ACHN (cell line): ENCODE measurements around the gene PSMB7.

Source experiments
- DNase-seq: peaks from one replicate; pipeline ENCODE4 v3.0.0-alpha.2; 2015
- in situ Hi-C: cut with HindIII; loops from 2 replicates; pipeline ENCODE4 v1.10.0; 2017; ENCODE audit warnings: low sequenced_read_pairs, low pct_ligation_motif_present, low pct_unique_long_range_greater_than_20kb

PSMB7 gene

DNA sequence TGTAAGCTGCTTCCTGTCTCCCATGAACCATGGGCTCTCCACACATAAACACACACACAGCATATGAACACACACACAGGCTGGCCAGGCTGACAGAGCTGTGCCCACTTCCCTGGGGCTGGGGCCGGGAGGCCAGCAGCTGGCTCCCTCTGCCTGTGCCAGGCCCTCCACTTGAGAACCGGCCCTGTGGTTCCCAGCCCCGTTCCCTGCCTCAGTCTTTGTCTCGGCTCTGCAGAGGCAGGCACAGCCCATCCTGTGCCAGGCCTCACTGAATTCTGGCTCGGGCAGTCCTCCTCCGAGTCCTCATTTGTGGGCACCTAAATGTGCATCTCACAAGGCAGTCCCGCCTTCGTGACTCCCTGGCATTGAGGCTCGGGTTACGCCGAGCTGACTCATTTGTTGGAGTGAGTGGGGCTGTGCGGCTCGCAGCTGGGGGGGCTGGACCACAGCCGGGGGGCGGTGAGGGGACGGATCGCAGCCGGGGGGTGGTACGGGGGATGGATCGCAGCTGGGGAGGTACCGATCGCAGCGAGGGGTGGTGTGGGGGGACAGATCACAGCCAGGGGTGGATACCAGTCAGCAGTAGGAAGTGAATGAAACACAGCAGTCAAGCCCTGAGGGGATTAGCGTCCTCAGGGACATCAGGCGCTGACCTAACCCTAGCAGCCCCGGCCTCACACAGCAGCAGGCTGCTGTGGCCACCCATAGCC lies 72.3 kb downstream of the PSMB7 start:
- in situ Hi-C loops = no loop called here
- peak; percentile 67 for DNase-seq

DNA sequence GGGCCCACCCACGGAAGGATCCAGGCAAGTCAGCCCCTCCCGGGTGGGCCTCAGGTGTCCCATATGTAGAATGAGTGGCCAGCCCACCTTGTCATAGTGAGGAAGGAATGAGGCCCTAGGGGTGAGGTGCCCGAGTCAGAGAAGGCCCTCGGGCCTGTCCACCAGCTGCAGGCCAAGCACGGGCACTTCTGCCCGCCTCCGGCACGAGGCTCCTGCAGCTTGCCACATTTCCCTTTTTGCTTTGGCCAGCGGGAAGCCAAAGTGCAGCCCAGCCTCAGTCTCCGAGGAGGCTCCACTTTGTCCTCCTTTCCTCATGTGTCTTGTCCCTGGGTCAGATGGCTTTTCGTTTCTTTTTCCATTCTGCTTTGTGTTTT lies 72.9 kb downstream of the PSMB7 start:
- no peak for DNase-seq
- in situ Hi-C loops = no loop called here

DNA sequence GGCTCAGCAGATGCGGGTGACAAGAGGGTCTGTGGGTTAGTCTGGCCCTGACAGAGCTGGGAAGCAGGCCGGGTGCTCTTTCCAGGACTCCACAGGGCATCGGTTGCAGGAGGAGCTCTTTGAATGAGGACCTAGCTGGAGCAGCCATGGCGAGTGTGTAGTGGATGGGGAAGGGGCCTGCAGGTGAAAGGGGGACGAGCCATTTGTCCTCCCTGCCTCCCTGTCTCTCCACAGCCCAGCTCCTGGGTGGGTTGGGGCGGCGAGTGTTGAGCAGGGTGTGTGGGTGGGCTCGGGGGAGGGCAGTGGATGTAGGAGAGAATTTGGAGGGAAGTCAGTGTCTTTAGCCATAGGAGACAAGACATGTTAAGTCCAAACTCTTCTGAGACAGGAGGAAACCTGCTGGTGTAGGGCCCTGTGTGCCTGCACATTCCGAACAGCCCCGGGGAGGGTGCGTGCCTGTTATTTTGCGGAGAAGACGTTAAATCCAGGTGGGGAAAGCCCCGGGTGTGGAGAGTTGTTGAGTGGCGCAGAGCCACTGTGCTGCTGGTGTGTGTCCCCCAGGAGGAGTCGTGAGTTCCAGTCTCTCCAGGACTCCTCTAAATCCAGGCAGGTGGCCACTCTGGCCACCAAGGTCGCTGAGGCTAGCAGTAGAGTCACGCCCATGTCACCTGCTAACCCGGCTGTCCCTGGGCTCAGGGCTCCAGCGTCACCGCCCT lies 73.6 kb downstream of the PSMB7 start:
- DNase-seq = no peak
- in situ Hi-C loops = no loop called here

DNA sequence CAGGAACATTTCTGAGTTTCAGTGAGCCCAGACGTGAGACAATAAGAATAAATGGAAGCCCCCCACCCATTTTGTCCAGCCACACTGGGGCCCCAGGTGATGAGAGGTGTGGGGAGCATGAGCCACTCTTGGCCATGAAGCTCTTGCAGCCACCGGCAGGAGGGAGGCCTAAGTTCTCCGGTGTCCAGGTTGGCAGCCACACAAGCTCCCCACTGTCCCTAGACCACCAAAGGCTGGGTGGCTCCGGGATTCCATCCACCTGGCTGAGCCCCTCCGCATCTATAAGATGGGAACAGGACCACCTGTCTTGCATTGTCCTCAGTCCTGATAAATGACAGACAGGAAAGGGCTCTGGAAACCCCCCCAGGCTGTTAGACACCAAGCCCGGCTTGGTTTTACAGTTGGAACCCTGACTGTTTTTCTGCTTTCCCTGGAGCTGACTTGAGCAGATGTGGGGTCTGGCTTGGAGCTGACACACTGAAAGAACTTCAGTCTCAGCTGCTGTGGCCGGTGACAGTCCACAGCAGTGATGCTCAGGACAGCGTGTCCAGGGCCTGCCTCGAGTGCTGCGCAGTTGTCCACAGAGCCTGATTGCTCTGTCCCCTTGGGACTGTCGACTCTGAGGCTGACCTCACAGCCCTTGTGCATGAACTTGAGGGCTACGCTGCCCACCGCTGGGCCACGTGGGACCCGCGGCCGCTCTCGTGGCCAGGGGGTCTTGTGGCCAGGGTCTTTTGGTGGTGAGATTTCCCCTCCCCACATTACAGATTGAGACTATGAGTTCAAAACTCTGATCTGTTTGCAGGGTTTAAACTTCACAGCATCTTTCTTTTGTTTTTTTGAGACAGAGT lies 74.8 kb downstream of the PSMB7 start:
- in situ Hi-C loops = no loop called here

DNA sequence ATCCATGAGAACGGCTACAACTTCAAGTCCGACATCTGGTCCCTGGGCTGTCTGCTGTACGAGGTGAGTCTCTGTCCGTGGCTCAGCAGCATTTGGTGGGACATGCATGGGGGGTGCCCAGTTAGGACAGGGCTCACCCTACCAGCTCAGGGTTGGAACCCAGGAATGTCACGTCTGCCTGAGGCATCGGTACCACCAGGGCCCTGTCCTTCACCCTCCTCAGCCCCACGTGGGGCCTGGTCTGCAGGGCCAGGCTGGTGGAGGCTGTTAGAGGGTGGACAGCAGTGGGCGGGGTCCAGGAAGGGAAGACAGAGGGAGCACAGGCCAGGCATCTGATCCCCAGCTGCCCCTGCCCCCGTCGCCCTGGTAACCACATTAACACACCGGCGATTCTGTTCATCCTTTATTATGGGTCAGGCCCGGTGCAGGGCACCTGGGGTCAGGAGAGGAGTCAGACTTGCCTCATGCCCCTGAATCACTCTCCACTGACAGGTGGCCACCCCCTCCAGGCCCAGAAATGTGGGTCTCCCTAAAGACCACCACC lies 75.6 kb downstream of the PSMB7 start:
- no peak for DNase-seq
- in situ Hi-C loops = no loop called here

More for the DNA sequence above, 74.8 kb downstream of the PSMB7 start:
- no peak for DNase-seq

DNA sequence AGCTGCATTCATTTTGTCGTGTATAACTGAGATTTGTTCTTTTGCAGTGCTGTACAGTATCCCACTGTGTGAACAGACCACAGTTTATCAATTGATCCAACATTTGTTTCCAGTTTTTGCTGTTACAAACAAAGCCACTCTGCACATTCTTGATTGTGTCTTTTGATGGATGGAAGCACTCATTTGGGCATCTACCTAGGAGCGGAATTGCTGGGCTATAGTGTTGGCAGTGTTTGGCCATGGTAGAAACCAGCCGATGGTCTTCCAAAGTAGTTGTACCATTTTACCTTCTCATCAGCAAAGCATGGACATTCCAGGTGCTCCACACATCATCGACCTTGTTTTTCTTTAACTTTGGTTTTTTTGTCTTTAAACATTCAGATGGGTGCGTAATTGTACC lies 77.7 kb downstream of the PSMB7 start:
- in situ Hi-C loops = no loop called here
- no peak for DNase-seq

DNA sequence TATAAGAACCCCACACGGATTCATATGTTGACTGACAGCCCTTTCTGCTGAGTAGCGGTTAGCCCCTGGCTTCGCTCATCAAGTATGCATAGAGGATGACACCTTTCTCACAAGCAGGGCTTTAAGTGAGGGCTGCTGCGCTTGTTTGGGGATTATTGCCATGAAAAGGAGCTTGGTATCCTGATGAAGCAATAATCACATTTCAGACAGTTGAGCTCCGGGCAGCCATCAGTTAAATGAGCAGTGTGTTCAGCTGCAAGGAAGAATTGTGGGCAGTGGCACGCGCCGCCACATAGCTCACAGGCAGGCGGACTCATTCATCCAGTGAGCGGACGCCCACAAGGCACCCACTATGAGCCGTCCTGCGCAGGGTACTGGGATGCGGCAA lies 79.9 kb downstream of the PSMB7 start:
- in situ Hi-C loops = no loop called here

DNA sequence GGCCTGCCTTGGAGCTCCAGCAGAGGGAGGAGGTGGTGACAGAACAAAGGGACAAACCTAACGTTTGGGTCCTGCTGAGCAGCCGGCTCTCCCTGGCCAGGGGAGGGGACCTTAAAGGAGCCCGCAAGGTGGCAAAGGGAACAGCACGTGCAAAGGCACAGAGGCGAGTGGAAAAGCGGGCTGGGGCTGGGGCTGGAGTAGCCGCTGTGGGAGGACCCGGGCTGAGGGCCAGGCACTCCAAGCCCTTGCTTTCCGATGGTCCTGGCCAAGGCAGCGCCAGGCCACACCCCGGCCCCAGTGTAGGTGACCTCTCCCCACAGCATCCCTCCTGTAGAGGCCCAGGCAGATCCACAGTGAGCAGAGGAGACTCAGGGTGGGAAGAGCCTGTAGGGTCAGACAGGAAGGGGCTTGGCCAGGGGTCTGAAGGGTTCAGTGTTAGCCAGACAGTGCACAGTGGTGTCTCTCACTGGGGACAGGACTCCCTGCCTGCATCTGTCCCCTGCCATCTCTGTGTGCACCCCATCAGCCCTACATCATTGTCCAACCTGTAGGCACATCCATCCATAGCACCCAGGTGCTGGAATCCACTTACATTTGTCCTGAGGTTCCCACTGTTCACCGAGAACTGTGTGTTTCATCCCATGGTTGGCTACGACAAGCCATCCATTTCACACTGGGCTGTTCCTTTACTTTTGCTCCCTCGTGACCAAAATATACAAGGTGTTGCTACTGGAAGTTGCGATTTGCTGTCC lies 80.5 kb downstream of the PSMB7 start:
- no peak for DNase-seq
- in situ Hi-C loops = no loop called here

More for the DNA sequence above, 79.9 kb downstream of the PSMB7 start:
- no peak for DNase-seq

DNA sequence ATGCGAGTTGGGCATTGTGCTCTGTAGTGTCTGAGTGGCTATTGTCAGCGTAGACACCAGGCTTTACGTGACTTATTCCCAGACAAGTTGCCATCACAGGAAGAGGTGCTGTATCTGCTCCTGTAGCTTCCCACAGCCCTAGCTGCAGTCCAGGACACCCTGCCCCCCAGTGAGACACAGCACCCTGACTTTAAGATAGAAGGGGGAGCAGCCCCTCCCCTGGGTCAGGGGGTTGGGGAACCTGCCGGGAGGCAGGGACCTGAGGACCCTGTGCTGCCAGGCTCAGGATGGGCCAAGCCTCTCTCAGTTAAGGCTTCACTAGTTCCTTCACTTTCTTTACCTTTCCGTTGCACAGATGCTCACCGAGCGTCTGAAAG lies 82.1 kb downstream of the PSMB7 start:
- no peak for DNase-seq
- in situ Hi-C loops = no loop called here

DNA sequence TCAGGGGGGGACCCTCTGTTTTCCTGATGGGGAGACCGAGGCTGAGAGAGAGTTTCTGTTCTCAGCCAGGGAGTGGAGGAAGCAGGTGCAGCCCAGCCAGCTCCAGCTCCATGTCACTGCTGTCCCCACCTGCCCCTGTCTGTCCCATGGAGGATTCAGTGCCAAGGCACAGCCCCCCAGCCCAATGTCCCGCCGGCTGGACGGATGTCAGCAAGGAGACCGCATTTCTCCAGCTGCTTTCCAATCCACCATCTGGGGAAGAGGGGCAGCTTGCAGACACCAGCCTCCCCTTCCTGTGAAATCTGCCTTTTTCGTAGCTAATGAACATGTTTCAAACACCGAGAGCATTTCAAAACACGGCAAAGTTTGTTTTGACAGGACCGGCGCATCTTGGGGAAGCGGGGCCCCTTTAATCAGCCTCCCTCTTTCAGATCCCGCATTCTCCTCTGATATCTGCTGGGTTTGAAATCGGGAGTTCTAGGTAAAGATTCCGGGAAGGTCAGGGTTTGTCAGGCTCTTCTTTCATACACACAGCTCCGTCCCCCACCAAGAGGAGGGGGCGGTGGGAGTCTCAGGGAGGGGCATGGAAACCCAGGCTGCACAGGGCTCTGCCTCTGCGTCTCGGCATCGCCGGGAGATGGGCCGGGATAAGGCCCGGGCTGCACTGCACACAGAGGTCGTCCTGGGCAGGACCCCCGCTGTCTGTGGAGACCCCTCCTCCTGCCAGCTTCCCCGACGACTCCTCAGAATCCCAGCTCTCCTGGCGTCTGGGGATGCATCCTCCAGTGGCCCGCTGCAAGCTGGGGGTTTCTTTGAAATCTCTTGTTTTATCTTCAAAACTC lies 82.7 kb downstream of the PSMB7 start:
- in situ Hi-C loops = no loop called here

DNA sequence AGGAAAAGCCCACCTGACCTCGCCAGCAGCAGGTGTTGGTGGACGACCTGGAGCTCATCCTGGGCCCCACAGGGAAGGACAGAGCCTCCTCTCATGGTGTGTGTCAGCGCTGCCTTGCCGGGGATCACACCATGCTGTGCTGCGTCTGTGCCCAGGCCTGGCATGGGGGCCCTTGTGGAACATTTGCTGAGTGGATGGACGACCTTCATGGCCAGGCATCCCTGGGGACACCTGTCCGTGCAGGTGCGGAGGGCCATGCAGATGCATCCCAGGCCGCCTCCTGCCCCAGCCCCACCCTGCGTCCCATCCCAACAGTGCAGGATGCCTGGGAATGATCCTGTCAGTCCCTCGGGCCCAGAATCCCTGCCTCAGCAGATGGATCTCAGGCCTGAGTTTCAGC lies 83.7 kb downstream of the PSMB7 start:
- in situ Hi-C loops = no loop called here

More for the DNA sequence above, 82.7 kb downstream of the PSMB7 start:
- no peak for DNase-seq

DNA sequence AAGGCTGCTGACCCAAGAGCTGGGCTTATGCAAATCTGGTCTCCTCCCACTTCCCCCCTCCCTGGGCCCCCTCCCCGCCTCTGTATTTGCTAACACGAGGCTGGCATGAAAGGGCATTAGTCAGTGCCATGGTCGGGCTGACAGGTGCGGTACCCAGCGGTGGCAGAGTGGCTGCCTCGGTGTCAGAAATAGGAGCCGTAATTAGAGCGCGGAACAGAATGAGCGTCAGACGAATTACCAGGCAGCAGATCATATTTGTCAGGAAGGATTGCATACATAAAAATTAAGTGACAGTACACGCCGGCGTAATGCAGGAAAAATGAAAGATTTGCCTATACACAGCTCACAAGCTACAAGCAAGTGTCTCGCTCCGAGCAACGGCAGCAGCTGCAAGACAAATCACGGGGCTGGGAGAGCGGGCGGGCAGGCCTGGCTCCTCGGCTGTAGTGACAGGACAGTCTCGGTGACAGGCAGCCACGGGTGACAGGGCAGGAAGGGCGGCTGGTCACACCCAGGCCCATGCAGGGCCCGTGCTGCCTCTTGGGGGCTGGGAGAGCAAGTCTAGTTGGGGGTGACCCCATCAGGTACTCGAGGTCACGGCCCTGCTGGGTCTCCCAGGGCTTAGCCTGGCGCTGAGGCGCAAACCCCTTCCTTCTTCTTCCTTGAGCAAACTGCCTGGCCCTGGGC lies 85.1 kb downstream of the PSMB7 start:
- in situ Hi-C loops = no loop called here
- no peak for DNase-seq

More for the DNA sequence above, 83.7 kb downstream of the PSMB7 start:
- DNase-seq = no peak

DNA sequence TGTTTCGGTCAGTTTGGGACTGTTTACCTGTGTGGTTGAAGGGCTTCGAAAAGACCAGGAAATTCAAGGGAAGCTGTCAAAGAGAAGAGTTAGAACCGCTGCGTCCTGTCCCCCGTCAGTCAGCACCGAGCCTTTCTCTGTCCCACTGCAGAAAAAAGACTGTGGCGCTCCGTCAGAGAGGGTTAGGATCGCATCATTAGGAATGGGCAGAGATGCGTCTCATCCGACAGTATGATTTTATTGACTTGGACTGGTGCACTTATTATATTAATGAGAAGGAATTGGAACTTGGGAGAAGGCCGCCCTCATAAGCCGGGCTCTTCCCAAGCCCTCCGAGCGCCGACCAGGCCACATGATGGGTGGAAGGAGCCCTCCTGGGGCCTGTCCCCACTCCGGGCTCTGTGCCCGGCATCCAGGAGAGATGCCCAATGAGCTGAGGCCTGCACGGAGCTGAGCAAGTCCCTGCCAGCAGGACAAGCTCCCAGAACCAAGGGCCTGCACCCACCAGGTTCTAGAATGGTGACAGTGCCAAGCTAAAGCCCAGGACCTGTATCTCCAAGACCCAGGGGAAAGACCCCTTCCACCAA lies 85.9 kb downstream of the PSMB7 start:
- no peak for DNase-seq
- in situ Hi-C loops = no loop called here

DNA sequence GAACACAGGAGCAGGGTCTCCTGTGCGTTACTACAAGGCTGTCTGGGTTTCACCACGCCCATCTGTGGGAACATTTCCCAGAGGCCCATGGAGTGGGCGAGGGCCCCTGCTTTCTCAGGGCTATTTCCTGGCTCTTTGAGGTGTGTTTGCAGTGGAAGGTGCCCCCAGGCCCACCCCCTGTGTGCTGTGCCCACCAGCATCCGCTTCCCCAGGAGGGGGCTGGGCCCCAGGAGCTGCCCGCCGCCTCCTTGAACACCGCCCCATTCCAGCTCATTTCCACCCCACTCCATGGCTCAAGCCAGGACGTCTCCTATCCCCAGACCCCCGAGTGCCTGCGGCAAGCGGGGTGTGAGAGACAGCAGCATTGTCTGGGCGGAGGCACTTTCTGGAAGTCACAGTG lies 87.0 kb downstream of the PSMB7 start:
- in situ Hi-C loops = no loop called here
- DNase-seq = no peak

DNA sequence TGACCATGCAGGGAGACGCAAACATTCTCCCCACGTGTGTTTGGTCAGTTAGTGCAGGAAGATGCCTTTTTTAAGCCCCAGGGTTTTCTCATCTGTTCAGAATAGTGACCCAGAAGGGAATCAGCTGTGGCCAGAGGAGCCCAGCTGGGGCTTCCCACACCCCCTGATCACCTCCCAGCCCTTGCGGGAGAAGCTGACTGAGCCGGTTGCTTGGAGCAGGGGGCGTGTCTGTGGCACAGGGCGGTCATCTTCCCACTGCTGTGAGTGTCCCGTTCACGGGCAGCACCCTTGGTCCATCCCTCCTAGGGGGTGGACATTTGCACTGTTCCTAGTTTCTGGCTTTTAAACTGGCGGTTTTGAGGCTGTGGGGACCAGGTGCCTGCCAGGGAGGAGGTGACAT lies 87.8 kb downstream of the PSMB7 start:
- in situ Hi-C loops = no loop called here
- no peak for DNase-seq

DNA sequence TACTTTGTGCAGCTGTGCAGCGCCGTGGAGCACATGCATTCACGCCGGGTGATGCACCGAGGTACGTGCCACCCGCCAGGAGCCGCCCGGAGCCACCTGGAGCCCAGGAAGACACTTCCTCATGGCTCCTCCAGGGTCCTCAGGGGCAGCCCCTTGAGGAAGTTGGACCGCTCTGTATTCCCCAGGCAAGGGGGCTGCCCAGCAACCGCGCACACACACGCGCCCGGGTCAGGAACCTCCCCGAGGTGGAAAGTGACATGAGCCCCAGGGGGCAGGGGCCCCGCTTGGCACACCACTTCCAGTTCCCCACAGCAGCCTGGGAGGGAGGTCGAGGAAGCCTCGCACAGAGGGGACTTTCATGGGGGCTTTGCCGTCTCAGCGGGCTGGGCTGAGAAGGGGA lies 88.9 kb downstream of the PSMB7 start:
- DNase-seq = no peak
- in situ Hi-C loops = no loop called here

DNA sequence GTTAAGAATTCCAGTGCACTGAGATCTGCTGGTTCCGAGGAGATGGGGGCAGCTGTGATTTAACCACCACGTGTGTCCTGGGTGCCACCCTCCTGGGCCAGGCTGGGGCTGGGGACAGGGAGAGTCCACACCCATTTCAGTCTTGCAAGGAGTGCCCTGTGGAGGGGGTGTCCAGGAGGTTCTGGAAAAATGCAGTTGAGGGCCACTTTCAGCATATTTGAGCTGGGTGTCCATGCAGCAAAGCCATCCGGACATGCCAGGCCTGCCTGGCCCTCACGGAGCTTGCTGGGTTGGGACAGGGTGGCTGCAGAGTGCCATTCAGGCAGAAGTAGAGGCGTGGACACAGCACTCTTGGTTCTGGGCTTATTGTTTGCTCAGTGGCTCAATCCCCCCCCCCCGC lies 89.4 kb downstream of the PSMB7 start:
- in situ Hi-C loops = no loop called here
- DNase-seq = no peak
